AG09319 (cell line): ENCODE measurements around the gene GLIS1.

ENCODE experiments used
- DNase-seq: peaks from one replicate; pipeline ENCODE4 v3.0.0-alpha.2; 2010; ENCODE audit warnings: low read depth; ENCODE audit errors: extremely low read depth
- TF ChIP-seq, protein P1 (sequence below): IDR thresholded peaks from 2 replicates; pipeline ENCODE4 v1.5.1; 2011; ENCODE audit warnings: low read depth, mild to moderate bottlenecking, inconsistent platforms, low read length, moderate library complexity

The GLIS1 gene

DNA sequence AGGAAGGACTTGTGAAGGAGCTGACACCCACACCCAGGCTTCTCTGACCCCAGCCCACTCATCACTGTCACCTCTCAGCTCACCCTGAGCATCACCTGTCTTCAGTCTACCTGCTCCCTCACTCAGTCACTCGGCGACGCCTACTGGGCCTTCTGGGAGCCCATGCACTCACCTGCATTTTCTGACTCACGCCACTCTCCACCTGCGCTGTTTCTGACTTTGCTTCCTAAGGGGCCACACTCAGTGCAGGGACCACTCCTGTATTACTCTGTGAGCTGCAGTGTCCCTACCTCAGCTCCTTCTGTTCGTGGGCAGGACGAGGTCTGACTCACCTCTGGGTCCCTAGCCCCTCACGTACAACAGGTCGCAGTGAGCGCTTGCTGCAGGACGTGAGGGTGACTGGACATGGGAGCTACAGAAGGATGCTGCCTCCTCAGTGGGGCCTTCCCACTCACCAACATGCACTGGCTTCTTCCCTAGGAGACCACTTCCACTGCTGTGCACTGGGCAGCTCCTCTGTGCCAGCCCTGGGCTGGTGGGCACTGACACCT, 102.3 kb downstream of the GLIS1 start:
- no peak for DNase-seq
- TF ChIP-seq, protein P1, sequence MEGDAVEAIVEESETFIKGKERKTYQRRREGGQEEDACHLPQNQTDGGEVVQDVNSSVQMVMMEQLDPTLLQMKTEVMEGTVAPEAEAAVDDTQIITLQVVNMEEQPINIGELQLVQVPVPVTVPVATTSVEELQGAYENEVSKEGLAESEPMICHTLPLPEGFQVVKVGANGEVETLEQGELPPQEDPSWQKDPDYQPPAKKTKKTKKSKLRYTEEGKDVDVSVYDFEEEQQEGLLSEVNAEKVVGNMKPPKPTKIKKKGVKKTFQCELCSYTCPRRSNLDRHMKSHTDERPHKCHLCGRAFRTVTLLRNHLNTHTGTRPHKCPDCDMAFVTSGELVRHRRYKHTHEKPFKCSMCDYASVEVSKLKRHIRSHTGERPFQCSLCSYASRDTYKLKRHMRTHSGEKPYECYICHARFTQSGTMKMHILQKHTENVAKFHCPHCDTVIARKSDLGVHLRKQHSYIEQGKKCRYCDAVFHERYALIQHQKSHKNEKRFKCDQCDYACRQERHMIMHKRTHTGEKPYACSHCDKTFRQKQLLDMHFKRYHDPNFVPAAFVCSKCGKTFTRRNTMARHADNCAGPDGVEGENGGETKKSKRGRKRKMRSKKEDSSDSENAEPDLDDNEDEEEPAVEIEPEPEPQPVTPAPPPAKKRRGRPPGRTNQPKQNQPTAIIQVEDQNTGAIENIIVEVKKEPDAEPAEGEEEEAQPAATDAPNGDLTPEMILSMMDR, result no peak

DNA sequence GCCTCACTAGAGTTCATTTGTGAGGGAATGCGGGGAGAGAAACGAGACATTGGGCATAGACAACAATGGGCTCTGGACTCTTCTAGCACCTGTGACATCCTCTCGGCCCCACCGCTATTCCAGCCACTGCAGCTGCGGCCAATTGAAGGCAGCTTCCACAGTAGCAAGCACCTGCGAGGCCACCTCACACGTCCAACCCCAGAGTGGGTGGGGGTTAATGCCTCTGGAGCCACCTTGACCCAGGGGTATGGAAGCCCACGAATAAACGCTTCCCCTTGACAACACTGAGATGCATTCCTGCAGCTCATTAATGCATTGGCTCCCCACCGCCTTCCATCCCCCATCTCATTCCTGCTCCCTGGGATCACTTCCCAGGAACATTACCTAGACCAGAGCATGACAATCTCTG, 104.4 kb downstream of the GLIS1 start:
- no peak for DNase-seq
- TF ChIP-seq, protein P1, result no peak

DNA sequence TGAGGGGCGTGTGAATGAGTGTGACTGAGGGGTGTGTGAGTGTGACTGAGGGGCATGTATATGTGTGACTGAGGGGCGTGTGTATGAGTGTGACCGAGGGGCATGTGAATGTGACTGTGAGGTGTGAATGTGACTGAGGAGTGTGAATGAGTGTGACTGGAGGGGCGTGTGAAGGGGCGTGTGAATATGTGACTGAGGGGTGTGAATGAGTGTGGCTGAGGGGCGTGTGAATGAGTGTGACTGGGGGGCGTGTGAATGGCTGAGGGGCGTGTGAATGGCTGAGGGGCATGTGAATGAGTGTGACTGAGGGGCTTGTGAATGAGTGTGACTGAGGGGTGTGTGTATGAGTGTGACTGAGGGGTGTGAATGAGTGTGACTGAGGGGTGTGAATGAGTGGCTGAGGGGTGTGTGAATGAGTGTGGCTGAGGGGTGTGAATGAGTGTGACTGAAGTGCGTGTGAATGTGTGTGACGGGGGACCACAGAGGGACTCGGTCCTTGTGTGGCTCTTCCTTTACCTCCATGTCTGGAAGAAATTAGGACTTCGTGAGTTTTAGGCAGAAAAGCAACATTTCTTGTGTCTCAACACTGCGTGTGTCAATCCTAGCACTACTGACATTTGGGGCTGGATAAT, 105.8 kb downstream of the GLIS1 start:
- TF ChIP-seq, protein P1, result no peak

DNA sequence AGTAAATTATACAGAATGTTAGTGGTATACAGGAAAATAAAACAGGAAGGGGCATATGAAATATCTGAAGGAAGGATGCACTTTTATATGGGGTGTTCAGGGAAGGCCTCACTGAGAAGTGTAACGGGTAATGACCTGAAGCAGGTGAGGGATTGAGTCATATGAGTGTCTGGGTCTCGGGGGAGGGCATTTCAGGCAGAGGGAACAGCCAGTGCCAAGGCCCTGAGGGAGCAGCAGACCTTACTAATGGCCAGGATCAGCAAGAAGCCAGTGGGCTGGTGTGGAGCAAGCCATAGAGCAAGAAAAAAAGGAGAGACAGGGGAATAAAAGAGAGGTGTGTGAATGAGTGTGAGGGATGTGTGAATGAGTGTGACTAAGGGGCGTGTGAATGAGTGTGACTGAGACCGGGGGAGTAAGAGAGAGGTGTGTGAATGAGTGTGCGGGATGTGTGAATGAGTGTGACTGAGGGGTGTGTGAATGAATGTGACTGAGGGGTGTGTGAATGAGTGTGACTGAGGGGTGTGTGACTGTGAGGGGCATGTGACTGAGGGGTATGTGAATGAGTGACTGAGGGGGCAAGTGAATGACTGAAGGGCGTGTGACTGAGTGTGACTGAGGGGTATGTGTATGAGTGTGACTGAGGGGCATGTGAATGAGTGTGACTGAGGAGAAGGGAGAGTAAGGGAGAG, 107.2 kb downstream of the GLIS1 start:
- TF ChIP-seq, protein P1, result no peak
- DNase-seq, result no peak

More for the DNA sequence above, 105.8 kb downstream of the GLIS1 start:
- no peak for DNase-seq

DNA sequence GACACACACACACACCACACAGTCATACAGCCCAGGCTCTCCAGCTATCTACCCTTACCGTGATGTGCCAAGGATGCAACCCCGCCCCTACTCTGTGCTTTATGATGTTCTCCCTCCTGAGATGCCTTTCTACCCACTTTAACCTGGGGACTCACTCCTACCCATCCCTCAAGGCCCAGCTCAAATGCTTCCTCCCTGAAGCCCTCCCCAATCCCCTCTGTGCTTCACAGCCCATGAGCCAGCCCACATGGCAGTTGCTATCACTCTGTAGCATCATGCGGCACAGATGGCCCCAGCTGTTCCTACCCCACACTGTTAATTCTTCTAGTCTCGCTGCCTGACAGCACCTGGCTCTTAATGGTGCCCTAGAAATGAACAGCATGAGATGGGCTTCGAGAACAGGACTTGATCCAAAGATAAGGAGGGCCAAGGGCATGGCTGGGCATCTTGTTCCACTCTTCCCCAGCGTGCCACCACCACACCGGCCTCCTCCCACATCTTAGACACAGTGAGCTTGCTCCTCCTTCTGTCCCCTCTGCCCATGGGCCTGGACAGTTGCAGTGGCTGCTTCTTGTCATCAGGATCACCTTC, 109.8 kb downstream of the GLIS1 start:
- no peak for DNase-seq
- TF ChIP-seq, protein P1, result no peak

DNA sequence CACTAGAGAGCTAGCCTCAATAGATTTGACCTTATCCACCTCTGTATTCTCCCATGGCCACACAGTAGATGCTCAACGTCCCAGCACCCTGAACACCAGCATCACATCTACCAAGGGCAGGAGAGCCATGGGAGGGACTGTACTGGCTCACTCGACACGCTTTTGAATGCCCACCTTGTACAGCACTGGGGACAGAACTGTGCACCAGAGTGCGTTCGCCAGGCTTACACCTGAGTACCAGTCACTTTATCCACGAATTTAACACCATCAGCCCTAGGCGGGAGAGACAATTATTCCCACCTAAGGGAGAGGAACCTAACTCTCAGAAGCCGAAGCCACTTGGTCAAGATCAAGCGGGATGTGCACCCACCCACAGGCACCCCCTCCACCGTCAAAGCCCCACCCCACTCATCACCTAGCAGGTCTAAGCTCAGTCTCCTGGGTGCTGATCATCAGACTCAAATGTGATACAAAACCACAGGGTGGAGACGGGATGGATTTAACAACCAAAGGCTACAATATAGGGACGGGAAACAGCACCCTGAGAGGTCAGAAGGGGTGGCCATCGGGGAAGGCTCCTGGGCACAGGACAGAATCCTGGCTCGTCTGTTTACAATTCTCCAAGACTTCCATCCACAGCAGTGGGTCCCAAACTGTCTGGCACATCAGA, 110.5 kb downstream of the GLIS1 start:
- TF ChIP-seq, protein P1, result no peak
- no peak for DNase-seq
